ENCODE data around the gene KDM2B. TPM values are rescaled to one million over a fixed set of nuclear protein-coding genes. Genes with fewer than 3 reads are reported as not detected.

The KDM2B gene
- total and polyA plus RNA-seq, 2 of the 8 experiments (the other 6 are each of a cell fraction or from before 2014, with no cell fraction given): 111 to 162 TPM

GRCh38 chr12:121529184-121529583 is 51.6 kb downstream of the KDM2B start:
- Histone ChIP-seq H2AK5ac (ENCODE audit: low read depth, low read length) (no peak overlapping the region), H2BK120ac (replicated peaks; ENCODE audit: low read depth, low read length) (no peak overlapping the region), H2BK20ac (ENCODE audit: low read length) (no peak overlapping the region), H2BK5ac (ENCODE audit: low read depth, low read length) (no peak overlapping the region), H3K56ac (replicated peaks; ENCODE audit: insufficient read length, low read depth, low read length) (no peak overlapping the region), H3K9ac (replicated peaks in 1 of 4; ENCODE audit: extremely low read depth in 1 of 4, low read depth in 3 of 4, low read length in 3 of 4) (no peak overlapping the region), H3K79me2 (ENCODE audit: control insufficient read depth in 1 of 2, insufficient read depth in 2 of 2, low read length in 2 of 2) (peaks cover 0 to 61% of the 10 kb centered on the region in 2 experiments; a peak in 2 of 4 replicates), H4K91ac (replicated peaks; ENCODE audit: insufficient read length, low read length) (no peak overlapping the region), H3K4ac (replicated peaks; ENCODE audit: insufficient read length, low read depth, low read length) (no peak overlapping the region), H2BK15ac (ENCODE audit: low read length) (no peak overlapping the region), H3K23me2 (ENCODE audit: low read depth, low read length) (no peaks in the 10 kb centered on the region), H3K79me1 (ENCODE audit: low read depth, low read length) (peaks cover 11% of the 10 kb centered on the region), H3K4me2 (ENCODE audit: insufficient read depth in 1 of 2, low read depth in 2 of 2, low read length in 2 of 2) (no peak overlapping the region), H3K9me3 (ENCODE audit: insufficient read depth in 2 of 2, low read depth in 1 of 2, low read length in 1 of 2) (no peaks in the 10 kb centered on the region), H4K20me1 (replicated peaks in 1 of 2; ENCODE audit: control insufficient read depth in 1 of 2, insufficient read depth in 2 of 2, low read length in 2 of 2) (peaks cover 18 to 42% of the 10 kb centered on the region in 2 experiments), H3K36me3 (ENCODE audit: control insufficient read depth in 2 of 4, insufficient read depth in 4 of 4, low read length in 3 of 4) (peaks cover 20 to 49% (median 31%) of the 10 kb centered on the region in 4 experiments), H3K23ac (ENCODE audit: insufficient read length) (no peak overlapping the region), H3K14ac (ENCODE audit: insufficient read length) (no peak overlapping the region), H3K4me1 (replicated peaks in 1 of 4; ENCODE audit: control insufficient read depth in 3 of 4, insufficient read depth in 4 of 4, low read length in 3 of 4) (peaks cover 0 to 10% (median 4%) of the 10 kb centered on the region in 4 experiments), H3K27ac (ENCODE audit: low read depth, low read length) (no peak overlapping the region), H4K5ac (ENCODE audit: insufficient read length, low read depth, low read length) (no peak overlapping the region), H3K27me3 (replicated peaks in 1 of 4; ENCODE audit: control insufficient read depth in 3 of 4, extremely low read depth in 1 of 4, insufficient read depth in 3 of 4, low read length in 3 of 4) (no peaks in the 10 kb centered on the region; a peak in 2 of 7 replicates), H3K18ac (ENCODE audit: extremely low read depth, low read length) (no peak overlapping the region), H4K8ac (ENCODE audit: extremely low read depth, insufficient read depth, low read length) (no peak overlapping the region), H3K4me3 (ENCODE audit: extremely low read depth in 1 of 4, insufficient read depth in 2 of 4, low read depth in 3 of 4, low read length in 4 of 4) (no peak overlapping the region), H2BK12ac (ENCODE audit: low read depth, low read length) (no peak overlapping the region), H2AFZ (ENCODE audit: low read length) (no peak overlapping the region)
- CTCF ChIA-PET (ENCODE audit: partially characterized antibody): interaction anchor here (0.6 to 2.1 kb wide), 2 partner anchors 10 to 18 kb away, joined by 3 to 5 read pairs; no protein-coding TSS in a partner anchor
- no peak for FAIRE-seq
- no peak for TF ChIP-seq ATF3 (IDR thresholded peaks at IDR 0.05; ENCODE audit: insufficient read depth, low read depth, low read length)
- no peak for TF ChIP-seq HDAC2 (IDR thresholded peaks at IDR 0.05; ENCODE audit: borderline replicate concordance in 1 of 2, low read depth in 2 of 2, low read length in 2 of 2)
- no peak for TF ChIP-seq YY1 (IDR thresholded peaks at IDR 0.05; ENCODE audit: low read depth, low read length)
- no peak for TF ChIP-seq HDAC6 (IDR thresholded peaks at IDR 0.05; ENCODE audit: low read depth, low read length)
- no peak for DNase-seq (ENCODE audit: low read depth in 1 of 2, low spot score in 2 of 2)
- 94% methylated on average over 7 of the region's 7 CpGs; no CpG with 5 or more reads in 1 of the 2 experiments for WGBS, 2 experiments (ENCODE audit: extremely low coverage in 1 of 2, insufficient coverage in 1 of 2, insufficient read length in 1 of 2, insufficient replicate concordance in 2 of 2, low coverage in 1 of 2, low lambda C conversion rate in 2 of 2, missing lambda C conversion rate in 1 of 2)
- POLR2A ChIA-PET (ENCODE audit: partially characterized antibody): interaction anchor here (1.3 to 2.0 kb wide), 5 partner anchors 8 to 48 kb away, joined by 3 to 7 read pairs (median 5); no protein-coding TSS in a partner anchor
